ENCODE results near the gene POPDC2.
"Not testable (repeated sequence)": the region's sequence is repeated elsewhere in the genome, so short reads cannot be mapped to it uniquely, and the experiment has no call there.

Gene POPDC2

DNA sequence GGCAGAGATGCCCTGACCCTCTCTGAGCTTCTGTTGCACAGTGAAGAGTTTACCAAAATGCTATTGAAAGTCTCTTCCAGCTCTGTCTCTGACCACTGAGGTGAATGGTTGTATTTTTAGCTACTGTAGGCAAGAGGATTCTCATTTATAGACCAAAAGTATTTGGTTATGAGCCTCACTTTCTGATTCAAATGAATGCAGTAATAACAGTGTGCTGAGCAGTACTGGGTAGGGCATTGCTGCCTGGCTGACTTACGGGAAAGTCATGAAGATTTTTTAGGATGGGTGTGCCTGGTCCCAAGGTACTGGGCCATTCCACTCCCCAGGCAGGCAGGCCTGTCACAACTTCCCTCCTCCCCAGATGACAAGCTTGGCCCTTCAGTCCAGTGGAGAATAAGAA is 47.2 kb downstream of the POPDC2 start:
- DNase-seq (ENCODE audit: low read depth in 2 of 2): no peak

DNA sequence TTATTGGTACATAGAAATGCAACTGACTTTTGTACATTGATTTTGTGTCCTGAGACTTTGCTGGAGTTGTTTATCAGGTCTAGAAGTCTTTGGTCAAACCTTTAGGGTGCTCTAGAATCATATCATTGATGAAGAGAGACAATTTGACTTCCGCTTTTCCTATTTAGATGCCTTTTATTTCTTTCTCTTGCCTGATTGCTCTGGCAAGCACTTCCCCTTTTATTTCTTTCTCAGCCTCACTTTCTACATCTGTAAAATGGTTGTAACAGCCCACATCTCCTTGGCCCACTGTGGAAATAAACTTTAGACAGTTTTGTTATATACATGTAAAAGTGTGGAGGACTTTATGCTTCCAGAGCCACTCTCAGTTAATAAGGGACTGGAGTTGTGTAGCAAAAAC is 48.7 kb downstream of the POPDC2 start:
- DNase-seq (ENCODE audit: low read depth in 2 of 2): no peak

DNA sequence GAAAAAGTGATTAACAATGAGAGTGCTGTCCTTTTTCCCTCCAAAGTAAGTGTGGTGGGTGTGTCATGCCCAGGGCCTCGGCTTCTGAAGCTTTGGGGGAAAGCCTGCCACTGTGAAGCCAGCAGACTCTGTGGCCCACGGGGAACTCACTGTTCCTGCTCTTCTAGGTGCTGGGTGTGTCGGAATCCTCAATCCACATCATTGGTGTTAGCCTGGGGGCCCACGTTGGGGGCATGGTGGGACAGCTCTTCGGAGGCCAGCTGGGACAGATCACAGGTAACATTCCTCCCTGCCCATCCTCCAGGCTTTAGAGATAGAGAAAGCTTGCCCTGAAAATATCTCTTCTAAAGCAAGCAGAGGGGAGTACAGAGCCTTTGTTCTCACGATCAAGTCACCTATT is 51.1 kb downstream of the POPDC2 start:
- no peak for DNase-seq (ENCODE audit: low read depth in 2 of 2)

DNA sequence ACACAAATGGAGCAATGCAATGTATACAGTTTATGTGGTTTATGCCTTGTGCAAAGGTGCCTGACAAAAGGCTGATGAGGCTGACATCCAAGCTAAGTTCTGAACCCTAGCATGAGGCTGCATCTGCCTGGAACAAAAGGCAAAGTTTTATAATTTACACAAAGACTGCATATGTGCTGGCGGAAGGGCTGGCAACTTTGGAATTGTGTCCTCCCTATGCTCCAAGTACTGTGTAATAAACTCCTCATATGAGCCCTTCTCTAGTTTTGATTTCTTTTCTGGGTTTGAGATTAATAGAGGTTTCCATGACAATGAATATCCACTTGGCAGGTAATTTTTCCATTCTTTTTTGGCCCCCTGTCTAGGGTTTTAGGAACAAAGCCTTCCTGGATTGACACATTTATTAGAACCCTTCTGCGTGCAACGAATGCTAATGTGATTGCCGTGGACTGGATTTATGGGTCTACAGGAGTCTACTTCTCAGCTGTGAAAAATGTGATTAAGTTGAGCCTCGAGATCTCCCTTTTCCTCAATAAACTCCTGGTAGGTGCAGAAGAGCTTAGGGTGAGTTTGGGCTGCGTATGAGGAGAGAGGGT is 51.9 kb downstream of the POPDC2 start:
- DNase-seq (ENCODE audit: low read depth in 2 of 2): no peak

DNA sequence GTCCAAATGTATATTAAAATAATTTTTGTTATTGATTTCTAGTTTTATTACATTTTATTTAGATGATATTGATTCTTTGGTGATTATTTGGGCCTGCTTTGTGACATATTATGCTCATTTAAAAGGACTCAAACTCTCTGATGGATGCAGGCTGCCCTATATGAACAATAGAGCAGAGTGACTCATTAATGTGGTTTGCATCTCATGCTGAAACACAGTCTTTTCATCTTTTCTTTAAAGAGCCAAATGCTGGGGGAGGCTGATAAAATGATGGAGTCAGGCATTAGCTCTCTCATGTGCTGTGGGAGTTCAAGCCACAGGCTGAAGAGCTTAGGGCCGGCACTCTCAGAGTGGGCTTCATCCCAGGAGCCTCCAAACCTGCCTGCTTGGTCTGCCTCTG is 55.5 kb downstream of the POPDC2 start:
- DNase-seq (ENCODE audit: low read depth in 2 of 2): no peak

DNA sequence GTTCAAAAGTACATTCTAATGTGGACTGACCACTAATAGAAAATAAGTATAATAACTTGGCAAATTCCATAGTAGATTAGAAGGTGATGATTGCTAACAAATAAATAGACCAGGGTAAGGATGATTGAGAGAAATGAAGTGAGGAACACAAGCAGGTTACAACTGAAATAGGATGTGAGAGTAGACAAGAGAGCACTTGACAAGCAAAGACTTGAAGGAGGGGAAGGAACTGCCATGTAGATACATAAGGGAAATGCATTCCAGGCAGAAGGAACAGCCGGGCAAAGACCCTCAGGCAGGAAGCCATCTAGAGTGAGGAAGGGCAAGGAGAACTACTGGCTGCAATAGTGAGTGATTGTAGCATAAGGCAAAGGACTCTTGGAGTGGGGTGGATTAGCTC is 57.7 kb downstream of the POPDC2 start:
- no peak for DNase-seq (ENCODE audit: low read depth in 2 of 2)

DNA sequence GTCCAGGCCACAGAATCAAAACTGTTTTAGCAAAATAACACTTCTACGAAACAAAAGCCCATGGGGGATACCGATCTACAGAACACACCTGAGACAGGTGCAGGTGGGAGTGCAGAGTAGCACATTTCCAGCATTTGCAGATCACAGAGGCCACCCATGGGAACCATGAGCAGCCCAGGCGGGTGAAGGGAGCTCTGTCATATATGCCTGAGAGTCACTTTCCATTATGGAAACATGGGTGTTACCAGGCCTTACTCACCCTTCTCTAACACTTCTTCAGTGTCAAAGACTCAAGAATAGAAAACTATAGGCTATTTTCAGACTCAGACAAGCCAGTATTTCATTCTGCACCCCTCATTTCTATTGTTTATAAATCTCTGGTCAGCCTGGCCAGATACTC is 59.2 kb downstream of the POPDC2 start:
- no peak for DNase-seq (ENCODE audit: low read depth in 2 of 2)

DNA sequence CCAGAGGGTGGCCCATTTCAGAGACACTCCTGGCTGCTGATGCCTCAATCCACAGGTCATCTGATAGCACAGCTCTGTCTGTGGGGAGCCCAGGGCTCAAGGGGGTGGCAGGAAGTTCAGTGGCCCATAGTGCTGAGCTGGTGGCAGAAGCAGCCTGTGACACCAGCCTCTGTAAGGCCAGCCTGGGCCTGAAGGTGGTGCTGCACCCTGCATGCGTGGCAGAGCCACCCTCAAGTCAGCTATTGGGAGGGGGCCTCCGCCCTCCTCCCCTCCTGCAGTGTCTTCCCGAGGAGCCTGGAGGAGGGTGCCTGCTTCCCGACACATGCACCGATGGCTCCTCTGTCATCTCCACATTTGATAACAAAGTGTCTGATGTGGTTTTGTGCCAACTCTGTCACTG is 59.7 kb downstream of the POPDC2 start:
- no peak for DNase-seq (ENCODE audit: low read depth in 2 of 2)

DNA sequence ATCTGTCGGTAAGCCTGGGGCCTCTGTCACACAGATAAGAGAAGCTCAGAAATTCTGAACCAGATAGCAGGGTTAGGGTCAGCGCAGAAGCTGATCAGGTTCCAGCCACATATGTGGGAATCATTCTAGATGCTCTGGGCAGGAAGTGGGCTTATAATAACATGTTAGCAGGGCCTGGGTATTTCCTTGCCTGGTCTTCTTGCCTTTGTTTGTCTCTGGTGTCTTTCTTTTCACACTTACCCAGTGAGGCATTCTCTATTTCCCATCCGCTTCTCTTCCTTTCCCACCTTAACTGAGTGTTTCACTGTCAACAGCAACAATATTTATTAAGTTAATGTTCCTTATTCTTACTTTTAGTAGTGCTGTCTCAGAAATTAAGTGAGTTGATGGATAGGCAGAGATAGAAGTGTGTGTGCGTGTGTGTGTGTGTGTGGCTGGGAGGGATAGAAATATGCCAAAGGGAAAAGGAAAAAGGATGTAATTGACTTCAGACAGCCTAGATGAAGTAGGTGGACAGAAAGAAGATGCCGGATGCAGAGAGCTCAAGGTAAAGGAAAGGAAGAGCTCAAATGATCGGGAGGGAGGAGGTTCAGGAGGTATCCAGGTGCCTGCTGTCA is 60.7 kb downstream of the POPDC2 start:
- DNase-seq (ENCODE audit: low read depth in 2 of 2): no peak

DNA sequence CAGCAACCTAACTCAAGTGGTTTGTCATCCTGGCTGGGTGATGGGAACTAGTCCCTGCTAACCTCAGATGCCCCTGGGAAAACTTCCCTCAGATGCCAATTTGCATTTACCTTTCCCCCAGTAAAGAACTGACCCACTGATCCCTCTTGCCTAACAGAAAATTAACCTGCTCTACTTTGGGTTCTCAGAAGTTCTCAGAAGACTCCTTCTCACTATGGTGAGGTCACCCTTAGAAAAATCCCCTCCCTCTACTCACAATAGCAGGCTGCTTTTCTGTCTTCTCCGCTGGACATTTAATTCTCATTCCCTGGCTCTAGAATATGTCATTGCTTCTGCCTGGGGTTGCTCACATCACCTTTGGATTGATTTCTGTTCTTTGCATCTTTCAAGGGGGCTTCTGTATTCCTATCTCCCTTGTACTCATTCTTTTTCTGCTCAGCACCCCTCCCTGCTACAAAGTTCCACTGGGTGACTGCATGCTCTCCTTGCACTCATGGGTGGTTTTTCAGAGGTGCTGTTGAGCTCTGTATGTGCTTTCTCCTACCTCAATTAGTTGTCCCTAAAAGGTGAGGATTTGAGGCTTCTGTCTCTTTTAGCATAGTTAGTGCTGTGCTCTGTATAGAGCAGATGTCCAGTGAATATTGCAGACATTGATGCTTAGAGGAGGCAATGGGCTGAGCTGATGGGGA is 61.8 kb downstream of the POPDC2 start:
- no peak for DNase-seq (ENCODE audit: low read depth in 2 of 2)

DNA sequence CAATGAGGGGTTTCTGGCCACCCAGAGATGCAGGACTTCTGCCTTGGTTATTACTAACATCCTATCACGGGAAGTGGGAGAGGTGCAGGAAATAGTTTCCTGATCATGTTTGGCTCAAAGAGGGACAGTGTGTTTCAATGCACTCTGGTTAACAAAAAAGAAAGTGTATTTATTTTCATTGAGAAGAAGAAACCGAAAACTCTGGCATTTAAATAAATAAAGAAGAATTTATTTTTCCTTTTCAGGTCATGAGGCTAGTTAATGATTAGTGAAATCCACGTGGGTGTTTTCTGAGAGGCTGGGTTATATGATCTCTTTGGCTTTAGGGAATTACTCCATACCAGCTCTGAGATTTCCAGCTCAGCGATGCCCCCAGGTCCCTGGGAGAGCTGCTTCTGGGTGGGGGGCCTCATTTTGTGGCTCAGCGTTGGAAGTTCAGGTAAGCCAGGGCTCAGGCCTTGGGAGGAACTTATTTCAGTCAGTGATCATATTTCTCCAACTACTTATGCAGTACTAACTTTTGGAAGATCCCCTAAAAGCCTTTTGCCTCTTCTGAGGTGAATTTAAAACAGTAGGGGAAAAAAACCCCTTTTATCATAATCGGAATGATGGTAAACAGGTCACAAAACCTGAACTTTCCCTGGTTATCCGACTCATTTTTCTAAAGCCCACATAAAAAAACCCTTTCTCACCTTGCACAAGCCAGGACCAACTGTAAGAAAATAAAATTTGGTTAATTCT is 62.7 kb downstream of the POPDC2 start, which contains the start of gene PLA1A:
TSS of gene PLA1A (plus strand) at position 338 of the 741 bp plus-strand sequence. CDS start at position 367, 29 bp downstream.
- DNase-seq (ENCODE audit: low read depth in 2 of 2): no peak

DNA sequence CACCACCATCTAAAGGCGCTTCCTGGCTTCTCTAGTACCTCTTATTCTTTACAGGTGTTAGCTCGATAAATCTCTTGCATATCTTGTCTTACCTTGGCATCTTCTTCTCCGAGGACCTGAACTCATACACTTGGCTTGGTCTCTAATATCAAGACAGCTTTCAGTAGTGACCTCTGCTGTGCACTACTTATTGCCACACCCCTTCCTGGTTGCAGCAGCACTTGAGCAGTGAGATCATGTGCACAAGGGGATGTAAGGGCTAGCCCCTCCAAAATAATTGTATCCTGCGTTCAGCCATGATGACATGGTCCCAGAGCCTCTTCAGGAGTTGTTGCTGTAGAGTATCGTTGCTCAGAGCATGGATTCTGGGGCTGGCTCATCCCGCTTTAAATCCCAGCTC is 64.0 kb downstream of the POPDC2 start:
- no peak for DNase-seq (ENCODE audit: low read depth in 2 of 2)

DNA sequence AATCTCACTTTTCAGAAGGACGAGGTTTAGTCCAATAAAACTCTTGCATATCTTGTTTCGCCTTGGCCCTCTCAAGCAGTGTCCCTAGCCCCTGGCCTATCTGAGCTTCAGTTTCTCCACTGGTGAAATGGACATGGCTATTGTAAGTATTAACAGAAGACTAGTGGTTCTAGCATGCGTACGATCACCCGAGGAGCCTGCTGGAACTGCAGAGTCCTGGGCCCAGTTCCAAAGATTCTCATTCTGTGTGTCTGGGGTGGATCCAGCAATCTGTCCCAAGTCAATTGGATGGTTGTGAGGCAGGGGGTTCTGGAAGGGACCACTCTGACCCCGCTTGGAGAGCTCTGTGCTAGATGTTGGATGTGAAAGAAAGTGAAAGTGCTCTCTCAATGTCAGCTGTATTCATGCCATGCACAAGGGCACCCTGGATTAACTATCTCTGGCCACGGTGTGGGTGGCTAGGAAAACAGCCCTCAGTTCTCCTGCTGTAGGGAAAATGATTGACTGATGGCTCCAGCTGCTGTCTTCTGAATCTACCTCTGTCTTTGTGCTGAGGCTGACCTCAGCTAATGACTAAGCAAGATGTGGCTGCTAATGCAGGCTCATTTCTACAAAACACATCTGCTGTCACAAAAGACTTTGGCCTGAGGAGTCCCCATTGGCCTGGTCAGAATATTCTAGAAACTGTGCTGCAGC is 64.6 kb downstream of the POPDC2 start:
- DNase-seq (ENCODE audit: low read depth in 2 of 2): no peak

DNA sequence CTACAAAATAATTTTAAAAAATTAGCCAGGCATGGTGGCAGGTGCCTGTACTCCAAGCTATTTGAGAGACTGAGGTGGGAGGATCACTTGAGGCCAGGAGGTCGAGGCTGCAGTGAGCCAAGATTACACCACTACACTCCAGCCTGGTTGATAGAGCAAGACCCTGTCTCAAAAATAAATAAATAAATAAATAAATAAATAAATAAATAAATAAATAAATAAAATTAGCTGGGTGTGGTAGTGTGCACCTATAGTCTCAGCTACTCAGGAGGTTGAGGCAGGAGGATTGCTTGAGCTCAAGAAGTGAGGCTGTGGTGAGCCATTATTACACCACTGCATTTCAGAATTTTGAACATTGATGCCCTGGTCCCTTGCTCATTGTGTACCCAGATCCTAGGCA is 65.5 kb downstream of the POPDC2 start:
- not testable (repeated sequence) for DNase-seq (ENCODE audit: low read depth in 2 of 2)

DNA sequence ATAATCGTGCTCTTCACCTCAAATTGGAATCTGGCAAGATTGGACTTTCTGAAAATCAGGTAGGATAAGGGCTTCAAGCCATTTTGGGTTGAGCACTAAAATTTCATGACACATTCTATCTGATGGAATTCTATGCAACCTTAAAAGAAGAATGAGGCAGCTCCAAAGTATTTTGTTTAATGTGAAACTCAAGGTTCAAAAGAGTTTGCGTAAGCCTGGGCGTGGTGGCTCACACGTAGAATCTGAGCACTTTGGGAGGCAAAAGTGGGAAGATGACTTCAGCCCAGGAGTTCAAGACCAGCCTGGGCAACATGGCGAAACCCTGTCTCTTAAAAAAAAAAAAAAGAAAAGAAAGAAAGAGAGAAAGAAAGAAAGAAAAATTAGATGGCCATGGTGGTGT is 66.3 kb downstream of the POPDC2 start:
- DNase-seq (ENCODE audit: low read depth in 2 of 2): no peak

DNA sequence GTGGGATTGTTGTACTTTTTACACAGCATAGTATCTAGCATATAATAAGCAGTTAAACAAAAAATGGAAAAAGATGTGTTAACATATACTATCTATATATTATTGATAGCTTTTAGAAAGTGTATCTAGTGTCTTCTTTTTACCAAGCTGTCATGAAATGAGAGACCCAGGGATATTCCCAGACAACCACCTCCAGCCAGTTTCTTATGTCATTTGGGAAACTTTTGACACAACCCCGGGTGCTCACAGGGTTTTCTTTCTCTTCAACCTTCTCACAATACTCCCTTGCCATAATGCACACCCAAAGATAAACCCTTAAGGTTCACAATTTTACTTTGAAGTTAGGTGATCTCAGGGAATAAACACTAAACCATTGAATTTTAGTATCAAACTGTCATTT is 67.5 kb downstream of the POPDC2 start:
- DNase-seq (ENCODE audit: low read depth in 2 of 2): no peak
